SH-SY5Y (cell line): Measurements from ENCODE around the gene ADAMTS17.

Source experiments
- GATA2 ChIP-seq: IDR thresholded peaks from 2 replicates; pipeline ENCODE4 v1.6.1; 2011; ENCODE audit warnings: mild to moderate bottlenecking, low read depth, low read length
- GATA3 ChIP-seq: IDR thresholded peaks from 2 replicates; pipeline ENCODE4 v1.6.1; 2011; ENCODE audit warnings: low read depth, mild to moderate bottlenecking, low read length, moderate library complexity

DNA sequence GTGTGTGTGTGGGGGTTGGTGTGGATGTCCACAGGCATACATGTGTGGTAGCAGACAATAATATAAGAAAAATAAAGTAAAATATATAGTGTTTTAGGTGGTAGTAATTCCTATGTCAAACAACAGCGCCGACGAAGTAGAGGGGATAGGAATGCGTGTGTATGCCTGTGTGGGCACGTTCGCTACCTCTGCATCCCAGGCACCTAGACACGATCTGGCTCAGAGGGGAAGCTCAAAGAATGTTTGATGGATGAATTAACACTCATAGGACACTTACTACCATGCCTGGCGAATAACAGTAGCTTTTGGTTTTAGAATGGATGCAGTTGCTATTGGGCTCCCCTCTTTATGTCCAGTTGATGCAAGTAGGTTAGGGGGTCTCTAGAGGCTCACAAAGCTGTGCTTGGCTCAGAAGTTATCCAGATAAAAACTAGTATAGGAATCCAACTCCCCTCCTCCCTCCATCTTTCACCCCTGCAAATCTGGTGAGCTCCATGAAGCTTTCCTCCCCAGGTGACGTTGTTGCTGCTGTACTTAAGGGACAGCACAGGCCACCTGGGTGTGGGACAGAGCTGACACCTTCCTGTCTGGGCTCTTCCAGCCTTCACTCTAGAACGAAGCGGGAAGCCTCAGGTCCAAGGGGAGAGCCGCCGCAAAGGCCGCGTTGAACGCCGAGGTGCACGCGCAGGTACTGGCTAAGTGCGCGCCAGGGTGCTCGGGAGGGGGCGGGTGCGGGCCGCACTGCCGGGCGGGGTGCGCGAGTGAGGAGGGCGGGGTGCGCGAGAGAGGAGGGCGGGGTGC, 415.9 kb downstream of the ADAMTS17 start:
- no peak for TF ChIP-seq GATA2
- no peak for TF ChIP-seq GATA3
